CD4-positive, alpha-beta T cell treated with Interferon gamma for 1 hour (primary cell): ENCODE data around the gene TEX38.
A peak's percentile ranks its signal among the peaks of the same experiment; 100 is the strongest.
"Not testable (repeated sequence)": the region's sequence is repeated elsewhere in the genome, so short reads cannot be mapped to it uniquely, and the experiment has no call there.

Experiments
- DNase-seq: peaks from one replicate; pipeline ENCODE4 v3.0.0-alpha.2; 2020

TEX38 gene

GRCh38 chr1:46656643-46657042 lies 15.0 kb upstream of the TEX38 start:
- DNase-seq, result no peak

GRCh38 chr1:46657775-46658174 lies 13.9 kb upstream of the TEX38 start:
- no peak for DNase-seq

GRCh38 chr1:46659307-46659870 lies 12.3 kb upstream of the TEX38 start:
- DNase-seq, result no peak

GRCh38 chr1:46660116-46660515 lies 11.5 kb upstream of the TEX38 start:
- DNase-seq, result not testable (repeated sequence)

GRCh38 chr1:46662919-46663318 lies 8.7 kb upstream of the TEX38 start:
- not testable (repeated sequence) for DNase-seq

- DNase-seq, result no peak
These were observed 5.7 kb upstream of the TEX38 start for GRCh38 chr1:46665983-46666382.

- peak; percentile 63 for DNase-seq
These were observed 3.6 kb upstream of the TEX38 start, which contains the start of gene ATPAF1 for GRCh38 chr1:46667782-46668760. ATPAF1 (minus strand) TSS chr1:46668364; CDS start chr1:46668322, 42 bp downstream.

- no peak for DNase-seq
These were observed 1.5 kb upstream of the TEX38 start for GRCh38 chr1:46670134-46670533.

GRCh38 chr1:46672696-46673095 lies 1.0 kb downstream of the TEX38 start:
- no peak for DNase-seq

GRCh38 chr1:46673749-46674182 lies 2.1 kb downstream of the TEX38 start:
- DNase-seq, result no peak

GRCh38 chr1:46675549-46676314 lies 4.1 kb downstream of the TEX38 start:
- DNase-seq, result no peak

- no peak for DNase-seq
These were observed 4.9 kb downstream of the TEX38 start for GRCh38 chr1:46676531-46676930.

- DNase-seq, result no peak
These were observed 5.7 kb downstream of the TEX38 start for GRCh38 chr1:46677339-46677738.

GRCh38 chr1:46679789-46680573 lies 8.3 kb downstream of the TEX38 start:
- DNase-seq, result no peak

- DNase-seq, result no peak
These were observed 9.8 kb downstream of the TEX38 start for GRCh38 chr1:46681333-46682034.

GRCh38 chr1:46682064-46682463 lies 10.4 kb downstream of the TEX38 start:
- no peak for DNase-seq

GRCh38 chr1:46684670-46685069 lies 13.0 kb downstream of the TEX38 start:
- no peak for DNase-seq

- DNase-seq, result no peak
These were observed 14.6 kb downstream of the TEX38 start for GRCh38 chr1:46686255-46686654.

- DNase-seq, result no peak
These were observed 15.5 kb downstream of the TEX38 start for GRCh38 chr1:46687093-46687659.

- DNase-seq, result no peak
These were observed 16.4 kb downstream of the TEX38 start for GRCh38 chr1:46687921-46688509.

- DNase-seq, result no peak
These were observed 17.7 kb downstream of the TEX38 start for GRCh38 chr1:46689356-46689755.
